Adrenal gland (tissue), 12 donors: ENCODE results near the gene ASB13. TPM values are rescaled to one million over a fixed set of nuclear protein-coding genes. Genes with fewer than 3 reads are reported as not detected.
A peak's percentile ranks its signal among the peaks of the same experiment; 100 is the strongest.

ENCODE experiments used
- DNase-seq, 7 donors: peaks; one replicate each; pipeline ENCODE4 v3.0.0-alpha.2; 2019 to 2020
- H3K27ac ChIP-seq, 5 donors: fragments of 200-600 bp; sonication (generic) in 4 of 5; 1 replicate in 3 of 5; 2 replicates in 2 of 5; pipeline versions ENCODE4 v1.5.1 to v1.8.0; 2016 to 2020; ENCODE audit warnings: mild to moderate bottlenecking in 1 of 5
- H3K27me3 ChIP-seq: fragments of 200-600 bp; 2 replicates; pipeline ENCODE4 v1.8.0; 2021
- H3K36me3 ChIP-seq, 2 donors: fragments of 200-600 bp; replicated peaks in 1 of 2; 1 replicate in 1 of 2; 2 replicates in 1 of 2; pipeline versions ENCODE4 v1.5.1 to v1.8.0; 2018 to 2022
- H3K4me1 ChIP-seq, 2 donors: fragments of 200-600 bp; replicated peaks in 1 of 2; 1 replicate in 1 of 2; 2 replicates in 1 of 2; pipeline versions ENCODE4 v1.5.1 to v1.8.0; 2018 to 2021
- H3K4me3 ChIP-seq, 4 donors: fragments of 200-600 bp; sonication (generic) in 3 of 4; one replicate each; pipeline ENCODE4 v1.5.1; 2016 to 2018
- H3K9me3 ChIP-seq, 3 donors: fragments of 200-600 bp; sonication (generic) in 1 of 3; replicated peaks in 1 of 3; 1 replicate in 2 of 3; 2 replicates in 1 of 3; pipeline versions ENCODE4 v1.5.1 to v1.8.0; 2016 to 2021
- CTCF ChIP-seq, 6 experiments: fragments of 450-650 bp in 4 of 6; fragments of 200-600 bp in 2 of 6; sonication (generic) in 1 of 6; IDR thresholded peaks; 1 replicate in 5 of 6; 2 replicates in 1 of 6; pipeline versions ENCODE4 v1.5.1 to v1.8.0; 2016 to 2021; ENCODE audit warnings: antibody characterized with exemption in 6 of 6, mild to moderate bottlenecking in 2 of 6, moderate library complexity in 1 of 6
- POLR2A ChIP-seq, 2 donors: fragments of 450-650 bp; IDR thresholded peaks; one replicate each; pipeline ENCODE4 v1.6.1; 2017; ENCODE audit warnings: antibody characterized with exemption in 2 of 2, mild to moderate bottlenecking in 2 of 2, moderate library complexity in 1 of 2
- WGBS, 4 donors: extraction: QIAGEN DNeasy Blood & Tissue Kit in 2 of 4; methylation state at CpG; one replicate each; pipeline versions ENCODE4 v1.1.5 to v1.1.7; 2013 to 2017; 5-methylcytosine and 5-hydroxymethylcytosine counted together
- intact Hi-C, 2 donors: fragments of 100-400 bp; cut with DNase I; formaldehyde crosslinking; loops; one replicate each; pipeline versions ENCODE4 v1.14.1 to v1.15.0; 2022 to 2023
- polyA plus RNA-seq, 3 donors: library from polyadenylated mRNA; stranded (reverse); fragments of 200-250 nt in 2 of 3; fragments of 350-450 nt in 1 of 3; fragmentation: Illumina TruSeq in 1 of 3; extraction: RNeasy Lipid Tissue Mini Kit (QIAGEN cat#74804) in 1 of 3; gene quantifications; one replicate each; pipeline ENCODE4 v1.2.3, GENCODE V29; 2013 to 2014
- total RNA-seq, 9 donors: library from RNA; depleted of rRNA in 4 of 9; stranded (reverse); fragments of >200 nt in 4 of 9; fragments of 120-200 nt in 1 of 9; fragmentation: NEBNext Ultra II Directional in 1 of 9; extraction: Animal tissue kit (Norgen Biotek cat#: 25700) in 1 of 9; gene quantifications; one replicate each; pipeline versions ENCODE4 v1.1.0 to v1.2.4, GENCODE V29; 2013 to 2023
- donor health status: healthy with polysubstance abuse.
- donor health status: Bipolar disorder and iron deficiency.
- donor health status: DM: yes; HTN: yes; CAD: no.
- donor health status: DM: no; HTN: no; CAD: no.
- donor health status: DM: no; HTN: no; CAD: no.
- donor health status: DM: yes; HTN: yes; CAD: no.

Gene ASB13
- total and polyA plus RNA-seq, 12 donors: 24.4 to 65.9 (median 45.9) TPM

DNA sequence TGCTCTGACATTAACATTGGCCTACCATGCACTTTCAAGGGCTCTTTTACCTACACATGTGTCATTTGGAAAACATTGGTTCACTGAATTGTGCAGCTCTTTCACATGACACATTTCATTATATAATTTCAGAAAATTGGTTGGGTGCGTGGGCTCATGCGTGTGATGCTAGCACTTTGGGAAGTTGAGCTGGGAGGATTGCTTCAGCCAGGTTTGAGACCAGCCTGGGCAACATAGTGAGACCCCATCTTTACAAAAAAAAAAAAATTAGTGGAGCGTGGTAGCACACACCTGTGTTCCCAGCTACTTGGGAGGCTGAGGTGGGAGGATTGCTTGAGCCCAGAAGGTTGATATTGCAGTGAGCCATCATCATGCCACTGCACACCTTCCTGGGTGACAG, 22.2 kb upstream of the ASB13 start:
- Histone ChIP-seq H3K27ac (no peak overlapping the region), H3K27me3 (no peaks in the 10 kb centered on the region), H3K4me1 (peaks cover 15 to 39% of the 10 kb centered on the region in 2 donors), H3K9me3 (no peaks in the 10 kb centered on the region), H3K4me3 (no peak overlapping the region), H3K36me3 (no peaks in the 10 kb centered on the region)
- no peak for TF ChIP-seq CTCF (IDR thresholded peaks at IDR 0.05)
- TF ChIP-seq POLR2A (IDR thresholded peaks at IDR 0.05): no peak
- WGBS, 4 donors: 95 to 98% (median 97%) methylated on average over 3 of the region's 3 CpGs
- intact Hi-C loops: loop anchor here in 1 of 2 donors (10.0 kb wide), 1 partner anchor 186 kb away; no protein-coding TSS in a partner anchor
- no peak for DNase-seq

- peaks cover 11 to 22% of the 10 kb centered on the region in 2 donors for H3K4me1 ChIP-seq
- no peaks in the 10 kb centered on the region for H3K9me3 ChIP-seq
- peak overlapping the region in 4 of 5 donors; percentile 81 to 97 (median 88) for H3K27ac ChIP-seq
- intact Hi-C loops: loop anchor here in 1 of 2 donors (10.0 kb wide), 1 partner anchor 189 kb away; no protein-coding TSS in a partner anchor
- H3K4me3 ChIP-seq: peak overlapping the region in 2 of 4 donors; percentile 71 to 100
- H3K27me3 ChIP-seq: no peaks in the 10 kb centered on the region
- 4 to 6% (median 5%) methylated on average over 10 of the region's 10 CpGs for WGBS, 4 donors
- no peaks in the 10 kb centered on the region for H3K36me3 ChIP-seq
- TF ChIP-seq CTCF (IDR thresholded peaks at IDR 0.05) (no peak), POLR2A (IDR thresholded peaks at IDR 0.05) (no peak)
- DNase-seq: peak in 1 of 7 donors; percentile 41
These were observed 19.4 kb upstream of the ASB13 start for GRCh38 chr10:5685764-5686240.

- no peaks in the 10 kb centered on the region for H3K36me3 ChIP-seq
- intact Hi-C loops: loop anchor here in 1 of 2 donors (10.0 kb wide), 1 partner anchor 190 kb away; no protein-coding TSS in a partner anchor
- peak overlapping the region; percentile 81 to 97 (median 88) for H3K27ac ChIP-seq
- peaks cover 11 to 22% of the 10 kb centered on the region in 2 donors for H3K4me1 ChIP-seq
- WGBS, 4 donors: 0 to 2% (median 0%) methylated on average over 18 to 77 of the region's 77 CpGs
- H3K27me3 ChIP-seq: no peaks in the 10 kb centered on the region
- no peaks in the 10 kb centered on the region for H3K9me3 ChIP-seq
- TF ChIP-seq CTCF (IDR thresholded peaks at IDR 0.05): peak; percentile 16 to 60 (median 33)
- TF ChIP-seq POLR2A (IDR thresholded peaks at IDR 0.05): peak; percentile 23 to 24
- peak; percentile 61 to 87 (median 77) for DNase-seq
- H3K4me3 ChIP-seq: peak overlapping the region; percentile 51 to 100 (median 78)
These were observed 18.8 kb upstream of the ASB13 start for GRCh38 chr10:5684971-5685763.

DNA sequence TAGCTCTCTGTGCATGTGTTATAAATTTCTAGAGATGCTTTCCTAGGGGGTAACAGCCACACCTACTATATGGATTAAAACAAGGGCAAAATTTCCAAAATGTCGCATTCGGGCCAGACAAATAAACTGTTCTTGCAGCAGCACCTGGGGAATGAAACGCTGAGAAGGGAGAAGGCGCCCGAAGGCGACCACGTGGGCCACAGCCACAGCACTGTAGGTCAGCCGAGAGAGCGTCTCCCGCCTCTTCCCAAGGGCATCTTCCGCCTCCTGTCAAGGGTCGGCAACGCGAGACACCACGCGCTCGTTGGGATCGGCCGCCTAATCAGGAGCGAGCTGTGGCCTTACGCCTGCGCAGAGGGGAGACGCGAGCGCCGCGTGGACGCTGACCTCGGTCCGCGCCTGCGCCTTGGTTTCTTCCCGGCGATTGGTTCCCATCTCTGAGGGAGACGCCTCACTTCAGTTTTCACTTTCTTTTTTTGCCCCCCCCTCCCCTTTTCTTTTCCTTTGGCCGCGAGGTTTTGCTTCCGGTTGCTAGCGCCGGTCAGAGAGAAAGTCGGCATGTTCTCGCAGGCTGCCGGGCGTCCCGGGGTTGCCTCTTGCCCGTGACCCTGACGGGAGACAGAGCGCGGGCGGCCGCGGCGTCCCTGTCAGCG, 18.0 kb upstream of the ASB13 start, which contains the start of gene TASOR2:
TASOR2 (plus strand) TSS at position 521 of the 653 bp plus-strand sequence. CDS start 35,805 bp downstream, outside the sequence.
- DNase-seq: peak; percentile 98 to 99 (median 99)
- Histone ChIP-seq H3K4me3 (peak within 1 kb of the TSS; percentile 51 to 100 (median 78)), H3K27ac (peak within 1 kb of the TSS; percentile 81 to 97 (median 88)), H3K27me3 (no peaks in the 10 kb centered on the region), H3K4me1 (peaks cover 11 to 22% of the 10 kb centered on the region in 2 donors), H3K36me3 (no peaks in the 10 kb centered on the region), H3K9me3 (no peaks in the 10 kb centered on the region)
- intact Hi-C loops: loop anchor here in 1 of 2 donors (10.0 kb wide), 1 partner anchor 190 kb away; no protein-coding TSS in a partner anchor
- WGBS, 4 donors: 1 to 2% (median 1%) methylated on average over 43 to 54 of the region's 54 CpGs
- TF ChIP-seq CTCF (IDR thresholded peaks at IDR 0.05) (no peak), POLR2A (IDR thresholded peaks at IDR 0.05) (peak in 1 of 2 donors; percentile 58)
